WTC11 (cell line): ENCODE measurements around the gene CFDP1. TPM values are rescaled to one million over a fixed set of nuclear protein-coding genes. Genes with fewer than 3 reads are reported as not detected.

ENCODE experiments used
- ATAC-seq: fragments of 200-7000 bp; cut with Tn5 transposase; 2 replicates; pipeline ENCODE4 v1.10.0; 2021; ENCODE audit warnings: mild to moderate bottlenecking, moderate library complexity
- CTCF ChIA-PET: fragments of 300-600 bp; sonication (Branson Sonifier 250); formaldehyde crosslinking; loops from one replicate; lab custom pipeline; 2021; ENCODE audit warnings: antibody characterized with exemption; lab: Charles Lee
- POLR2A ChIA-PET: fragments of 350-600 bp; sonication (Branson Sonifier 250); formaldehyde crosslinking; loops from one replicate; lab custom pipeline; 2021; ENCODE audit warnings: antibody characterized with exemption; lab: Charles Lee
- DNase-seq: peaks from one replicate; pipeline ENCODE4 v3.0.0; 2021; ENCODE audit warnings: low spot score
- H3K27ac Mint-ChIP-seq: 2 replicates; pipeline ENCODE4 v1.8.0; 2021; ENCODE audit warnings: mixed read lengths
- H3K27me3 Mint-ChIP-seq: 2 replicates; pipeline ENCODE4 v1.8.0; 2021; ENCODE audit warnings: low read depth, mild to moderate bottlenecking, moderate library complexity, mixed read lengths
- H3K36me3 Mint-ChIP-seq: 2 replicates; pipeline ENCODE4 v1.8.0; 2021; ENCODE audit warnings: mixed read lengths
- H3K4me1 Mint-ChIP-seq: 2 replicates; pipeline ENCODE4 v1.8.0; 2022; ENCODE audit warnings: mixed read lengths
- H3K4me3 Mint-ChIP-seq: 2 replicates; pipeline ENCODE4 v1.8.0; 2021; ENCODE audit warnings: mild to moderate bottlenecking, moderate library complexity, mixed read lengths
- H3K9me3 Mint-ChIP-seq: 2 replicates; pipeline ENCODE4 v1.8.0; 2021; ENCODE audit warnings: mixed read lengths
- ELF4 ChIP-seq: sonication (generic); formaldehyde crosslinking; IDR thresholded peaks from 2 replicates; pipeline ENCODE4 v1.8.1; 2022; ENCODE audit warnings: low read depth, mild to moderate bottlenecking, moderate library complexity, missing genetic modification reagents
- FOXK1 ChIP-seq: sonication (generic); formaldehyde crosslinking; IDR thresholded peaks from 2 replicates; pipeline ENCODE4 v1.8.0; 2022; ENCODE audit warnings: mild to moderate bottlenecking, moderate library complexity, missing genetic modification reagents
- KAT7 ChIP-seq: sonication (generic); formaldehyde crosslinking; IDR thresholded peaks from 2 replicates; pipeline ENCODE4 v1.8.1; 2023; ENCODE audit warnings: missing genetic modification reagents, mild to moderate bottlenecking, borderline replicate concordance
- MXD4 ChIP-seq: fragments of 250-450 bp; sonication (Bioruptor Pico); IDR thresholded peaks from 2 replicates; pipeline ENCODE4 v1.8.0; 2021; ENCODE audit warnings: mild to moderate bottlenecking, moderate library complexity, borderline replicate concordance
- NFE2L1 ChIP-seq: sonication (generic); formaldehyde crosslinking; IDR thresholded peaks from 2 replicates; pipeline ENCODE4 v1.8.1; 2023; ENCODE audit warnings: missing genetic modification reagents
- NR2C2 ChIP-seq: sonication (generic); formaldehyde crosslinking; IDR thresholded peaks from 2 replicates; pipeline ENCODE4 v1.8.0; 2022; ENCODE audit warnings: mild to moderate bottlenecking, missing genetic modification reagents
- OVOL2 ChIP-seq: fragments of 250-450 bp; sonication (Bioruptor Pico); IDR thresholded peaks from 2 replicates; pipeline ENCODE4 v1.9.0; 2021; ENCODE audit warnings: mild to moderate bottlenecking, borderline replicate concordance
- TCF7 ChIP-seq: sonication (generic); formaldehyde crosslinking; IDR thresholded peaks from 2 replicates; pipeline ENCODE4 v1.8.0; 2022; ENCODE audit warnings: mild to moderate bottlenecking, low read depth, missing genetic modification reagents, moderate library complexity
- TEAD1 ChIP-seq: sonication (generic); formaldehyde crosslinking; IDR thresholded peaks from 2 replicates; pipeline ENCODE4 v1.8.0; 2022; ENCODE audit warnings: mild to moderate bottlenecking, missing genetic modification reagents
- ZNF121 ChIP-seq: sonication (generic); formaldehyde crosslinking; IDR thresholded peaks from 2 replicates; pipeline ENCODE4 v1.8.0; 2023; ENCODE audit warnings: missing genetic modification reagents
- ZNF263 ChIP-seq: sonication (generic); formaldehyde crosslinking; IDR thresholded peaks from 2 replicates; pipeline ENCODE4 v1.8.1; 2022; ENCODE audit warnings: low read depth, mild to moderate bottlenecking, moderate library complexity, missing genetic modification reagents
- ZNF512 ChIP-seq: sonication (generic); formaldehyde crosslinking; IDR thresholded peaks from 2 replicates; pipeline ENCODE4 v1.8.1; 2022; ENCODE audit warnings: missing genetic modification reagents, borderline replicate concordance
- total RNA-seq: library from RNA; stranded (reverse); gene quantifications from 3 replicates; pipeline ENCODE4 v1.2.3, GENCODE V29; 2021
- TF ChIP-seq, protein P1 (sequence below): sonication (generic); formaldehyde crosslinking; IDR thresholded peaks from 2 replicates; pipeline ENCODE4 v1.8.1; 2023; ENCODE audit warnings: mild to moderate bottlenecking, missing genetic modification reagents, moderate library complexity
- TF ChIP-seq, protein P2 (sequence below): sonication (generic); formaldehyde crosslinking; IDR thresholded peaks from 2 replicates; pipeline ENCODE4 v1.8.1; 2022; ENCODE audit warnings: low read depth, mild to moderate bottlenecking, moderate library complexity, missing genetic modification reagents, borderline replicate concordance
- TF ChIP-seq, protein P3 (sequence below): sonication (generic); formaldehyde crosslinking; IDR thresholded peaks from 2 replicates; pipeline ENCODE4 v1.8.0; 2023; ENCODE audit warnings: missing genetic modification reagents, mild to moderate bottlenecking, borderline replicate concordance

CFDP1 gene
- total RNA-seq, 1 experiment from 2014 or later = 79.2 TPM

DNA sequence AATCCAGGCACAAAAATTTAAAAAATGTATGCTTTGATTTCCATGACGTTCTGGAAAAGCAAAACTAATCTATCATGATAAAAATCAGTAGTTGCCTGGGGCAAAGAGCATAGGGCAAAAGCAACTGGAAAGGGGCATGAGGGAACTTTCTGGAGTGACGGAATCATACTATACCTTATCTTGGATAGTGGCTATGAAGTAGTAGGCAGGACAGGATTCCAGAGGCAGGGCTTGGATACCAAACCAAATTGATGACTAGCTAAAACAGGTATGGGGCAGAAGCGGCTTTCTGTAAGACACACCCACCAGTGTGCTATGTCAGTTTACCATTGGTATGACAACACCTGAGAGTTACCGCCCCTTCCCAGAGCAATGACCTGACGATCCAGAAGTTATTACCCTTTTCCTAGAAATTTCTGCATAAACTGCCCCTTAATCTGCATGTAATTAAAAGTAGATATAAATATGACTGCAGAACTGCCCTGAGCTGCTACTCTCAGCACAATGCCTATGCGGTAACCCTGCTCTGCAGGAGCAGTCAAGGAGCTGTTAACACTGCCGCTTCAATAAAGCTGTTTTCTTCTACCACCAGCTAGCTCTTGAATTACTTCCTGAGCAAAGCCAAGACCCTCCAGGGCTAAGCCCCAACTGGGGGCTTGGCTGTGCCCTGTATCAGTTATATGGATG is 56.7 kb downstream of the CFDP1 start:
- Mint-ChIP-seq H3K36me3 (peaks cover 13% of the 10 kb centered on the region), H3K4me1 (peaks cover 17% of the 10 kb centered on the region), H3K9me3 (no peaks in the 10 kb centered on the region), H3K4me3 (no peak overlapping the region), H3K27ac (peak overlapping the region; percentile 80), H3K27me3 (no peaks in the 10 kb centered on the region)
- ChIA-PET POLR2A (no interaction called here), CTCF (interaction anchor here (1.4 to 1.7 kb wide), 2 partner anchors 9 to 178 kb away, joined by 5 to 6 read pairs; no protein-coding TSS in a partner anchor)
- peak; percentile 81 for ATAC-seq
- no peak for TF ChIP-seq FOXK1
- no peak for TF ChIP-seq ZNF512 (CRISPR knock-in tag)
- no peak for DNase-seq

DNA sequence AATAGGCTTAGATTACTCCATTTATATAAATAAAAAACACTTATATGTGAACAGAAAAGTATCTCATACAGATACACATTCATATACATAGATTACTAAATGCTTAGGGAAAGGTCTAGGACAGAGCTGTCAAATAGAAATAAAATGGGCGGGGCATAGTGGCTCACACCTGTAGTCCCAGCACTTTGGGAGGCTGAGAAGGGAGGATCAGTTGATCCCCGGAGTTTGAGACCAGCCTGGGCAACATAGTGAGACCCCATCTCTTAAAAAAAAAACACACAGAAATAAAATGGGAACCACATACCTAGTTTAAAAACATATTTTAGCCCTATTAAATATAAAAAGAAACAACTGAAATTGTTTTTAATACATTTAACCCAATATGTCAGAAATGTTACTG is 58.9 kb downstream of the CFDP1 start:
- DNase-seq (no peak), ATAC-seq (no peak)
- peaks cover 17% of the 10 kb centered on the region for H3K4me1 Mint-ChIP-seq
- H3K36me3 Mint-ChIP-seq = peaks cover 13% of the 10 kb centered on the region
- no peak overlapping the region for H3K27ac Mint-ChIP-seq
- CTCF ChIA-PET = no interaction called here
- TF ChIP-seq NR2C2 (CRISPR knock-in tag) = no peak
- TF ChIP-seq ZNF121 (CRISPR knock-in tag) = peak; percentile 53; the same call in 1 of the 2 replicates
- POLR2A ChIA-PET = no interaction called here
- no peaks in the 10 kb centered on the region for H3K27me3 Mint-ChIP-seq
- H3K4me3 Mint-ChIP-seq = no peak overlapping the region
- no peaks in the 10 kb centered on the region for H3K9me3 Mint-ChIP-seq

DNA sequence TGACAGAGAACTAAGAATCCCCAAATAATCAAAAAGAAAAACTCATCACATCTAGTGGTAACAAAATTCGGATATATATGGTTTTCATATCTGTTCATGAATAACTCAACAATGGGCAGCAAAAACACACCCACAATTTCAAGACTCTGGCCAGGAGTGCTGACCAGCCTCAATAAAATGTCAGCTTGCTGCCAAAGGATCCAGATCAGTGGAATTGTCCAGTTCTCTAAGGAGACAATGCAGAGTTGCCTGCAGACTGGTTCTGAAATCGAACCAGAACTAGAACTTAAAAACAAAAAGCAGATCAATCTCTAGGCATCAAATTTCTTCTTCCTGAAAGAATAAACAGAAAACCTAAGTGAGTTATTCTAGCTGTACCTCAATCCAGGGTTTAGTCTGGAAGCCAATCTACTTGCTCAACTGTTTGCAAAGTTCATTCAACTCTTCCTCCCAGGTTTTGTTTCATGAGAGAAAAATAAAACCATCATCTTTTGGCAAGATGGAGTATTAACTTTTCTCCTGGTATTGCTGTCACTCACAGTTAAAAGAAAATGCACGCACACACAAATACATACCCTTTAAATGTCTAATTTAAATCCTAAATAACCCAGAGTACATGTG is 61.0 kb downstream of the CFDP1 start:
- ATAC-seq (no peak), DNase-seq (no peak)
- H3K27me3 Mint-ChIP-seq = no peaks in the 10 kb centered on the region
- no peak overlapping the region for H3K4me3 Mint-ChIP-seq
- POLR2A ChIA-PET = no interaction called here
- H3K36me3 Mint-ChIP-seq = peaks cover 12% of the 10 kb centered on the region
- no peaks in the 10 kb centered on the region for H3K9me3 Mint-ChIP-seq
- CTCF ChIA-PET = interaction anchor here (2.1 kb wide), 1 partner anchor 13 kb away, joined by 12 read pairs; no protein-coding TSS in a partner anchor
- no peak overlapping the region for H3K27ac Mint-ChIP-seq
- peaks cover 5% of the 10 kb centered on the region for H3K4me1 Mint-ChIP-seq
- TF ChIP-seq KAT7 (CRISPR knock-in tag) = no peak
- TF ChIP-seq, protein P1, sequence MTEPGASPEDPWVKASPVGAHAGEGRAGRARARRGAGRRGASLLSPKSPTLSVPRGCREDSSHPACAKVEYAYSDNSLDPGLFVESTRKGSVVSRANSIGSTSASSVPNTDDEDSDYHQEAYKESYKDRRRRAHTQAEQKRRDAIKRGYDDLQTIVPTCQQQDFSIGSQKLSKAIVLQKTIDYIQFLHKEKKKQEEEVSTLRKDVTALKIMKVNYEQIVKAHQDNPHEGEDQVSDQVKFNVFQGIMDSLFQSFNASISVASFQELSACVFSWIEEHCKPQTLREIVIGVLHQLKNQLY (CRISPR knock-in tag) = no peak
- TF ChIP-seq, all 79 proteins: peak for 0

GRCh38 chr16:75371171-75371570 is 62.1 kb downstream of the CFDP1 start:
- no peaks in the 10 kb centered on the region for H3K27me3 Mint-ChIP-seq
- no peak overlapping the region; the same call in 1 of the 2 replicates for H3K27ac Mint-ChIP-seq
- CTCF ChIA-PET = interaction anchor here (2.1 kb wide), 1 partner anchor 14 kb away, joined by 12 read pairs; no protein-coding TSS in a partner anchor
- no peaks in the 10 kb centered on the region for H3K4me1 Mint-ChIP-seq
- TF ChIP-seq TCF7 (CRISPR knock-in tag) = no peak
- no peak for TF ChIP-seq OVOL2 (CRISPR knock-in tag)
- no peak for TF ChIP-seq ZNF263 (CRISPR knock-in tag)
- no peaks in the 10 kb centered on the region for H3K9me3 Mint-ChIP-seq
- peaks cover 11% of the 10 kb centered on the region for H3K36me3 Mint-ChIP-seq
- no peak for ATAC-seq
- H3K4me3 Mint-ChIP-seq = no peak overlapping the region
- no peak for DNase-seq
- POLR2A ChIA-PET = no interaction called here

- ChIA-PET POLR2A (no interaction called here), CTCF (interaction anchor here (2.4 kb wide), 1 partner anchor 21 kb away, joined by 10 read pairs; no protein-coding TSS in a partner anchor)
- no peak for ATAC-seq
- Mint-ChIP-seq H3K4me1 (peaks cover 3% of the 10 kb centered on the region; the same call in 1 of the 2 replicates), H3K4me3 (no peak overlapping the region), H3K36me3 (peaks cover 5% of the 10 kb centered on the region), H3K27me3 (no peaks in the 10 kb centered on the region), H3K27ac (no peak overlapping the region), H3K9me3 (no peaks in the 10 kb centered on the region)
- no peak for DNase-seq
- TF ChIP-seq NFE2L1 (CRISPR knock-in tag) (no peak), OVOL2 (CRISPR knock-in tag) (no peak), ELF4 (CRISPR knock-in tag) (no peak), FOXK1 (no peak), MXD4 (CRISPR knock-in tag) (no peak), TEAD1 (no peak)
- TF ChIP-seq, protein P2, sequence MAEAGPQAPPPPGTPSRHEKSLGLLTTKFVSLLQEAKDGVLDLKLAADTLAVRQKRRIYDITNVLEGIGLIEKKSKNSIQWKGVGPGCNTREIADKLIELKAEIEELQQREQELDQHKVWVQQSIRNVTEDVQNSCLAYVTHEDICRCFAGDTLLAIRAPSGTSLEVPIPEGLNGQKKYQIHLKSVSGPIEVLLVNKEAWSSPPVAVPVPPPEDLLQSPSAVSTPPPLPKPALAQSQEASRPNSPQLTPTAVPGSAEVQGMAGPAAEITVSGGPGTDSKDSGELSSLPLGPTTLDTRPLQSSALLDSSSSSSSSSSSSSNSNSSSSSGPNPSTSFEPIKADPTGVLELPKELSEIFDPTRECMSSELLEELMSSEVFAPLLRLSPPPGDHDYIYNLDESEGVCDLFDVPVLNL (CRISPR knock-in tag) = no peak
- TF ChIP-seq, protein P3, sequence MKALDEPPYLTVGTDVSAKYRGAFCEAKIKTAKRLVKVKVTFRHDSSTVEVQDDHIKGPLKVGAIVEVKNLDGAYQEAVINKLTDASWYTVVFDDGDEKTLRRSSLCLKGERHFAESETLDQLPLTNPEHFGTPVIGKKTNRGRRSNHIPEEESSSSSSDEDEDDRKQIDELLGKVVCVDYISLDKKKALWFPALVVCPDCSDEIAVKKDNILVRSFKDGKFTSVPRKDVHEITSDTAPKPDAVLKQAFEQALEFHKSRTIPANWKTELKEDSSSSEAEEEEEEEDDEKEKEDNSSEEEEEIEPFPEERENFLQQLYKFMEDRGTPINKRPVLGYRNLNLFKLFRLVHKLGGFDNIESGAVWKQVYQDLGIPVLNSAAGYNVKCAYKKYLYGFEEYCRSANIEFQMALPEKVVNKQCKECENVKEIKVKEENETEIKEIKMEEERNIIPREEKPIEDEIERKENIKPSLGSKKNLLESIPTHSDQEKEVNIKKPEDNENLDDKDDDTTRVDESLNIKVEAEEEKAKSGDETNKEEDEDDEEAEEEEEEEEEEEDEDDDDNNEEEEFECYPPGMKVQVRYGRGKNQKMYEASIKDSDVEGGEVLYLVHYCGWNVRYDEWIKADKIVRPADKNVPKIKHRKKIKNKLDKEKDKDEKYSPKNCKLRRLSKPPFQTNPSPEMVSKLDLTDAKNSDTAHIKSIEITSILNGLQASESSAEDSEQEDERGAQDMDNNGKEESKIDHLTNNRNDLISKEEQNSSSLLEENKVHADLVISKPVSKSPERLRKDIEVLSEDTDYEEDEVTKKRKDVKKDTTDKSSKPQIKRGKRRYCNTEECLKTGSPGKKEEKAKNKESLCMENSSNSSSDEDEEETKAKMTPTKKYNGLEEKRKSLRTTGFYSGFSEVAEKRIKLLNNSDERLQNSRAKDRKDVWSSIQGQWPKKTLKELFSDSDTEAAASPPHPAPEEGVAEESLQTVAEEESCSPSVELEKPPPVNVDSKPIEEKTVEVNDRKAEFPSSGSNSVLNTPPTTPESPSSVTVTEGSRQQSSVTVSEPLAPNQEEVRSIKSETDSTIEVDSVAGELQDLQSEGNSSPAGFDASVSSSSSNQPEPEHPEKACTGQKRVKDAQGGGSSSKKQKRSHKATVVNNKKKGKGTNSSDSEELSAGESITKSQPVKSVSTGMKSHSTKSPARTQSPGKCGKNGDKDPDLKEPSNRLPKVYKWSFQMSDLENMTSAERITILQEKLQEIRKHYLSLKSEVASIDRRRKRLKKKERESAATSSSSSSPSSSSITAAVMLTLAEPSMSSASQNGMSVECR = no peak
Observed at GRCh38 chr16:75364286-75364791, 69.0 kb downstream of the CFDP1 start.
